Spleen (tissue), 11 donors: Measurements from ENCODE around the gene SMARCA2. TPM values are rescaled to one million over a fixed set of nuclear protein-coding genes. Genes with fewer than 3 reads are reported as not detected.

Experiments
- DNase-seq: peaks from one replicate; pipeline ENCODE4 v3.0.0-alpha.2; 2020
- H3K27ac ChIP-seq, 8 donors: fragments of 200-600 bp; sonication (generic) in 7 of 8; 1 replicate in 4 of 8; 2 replicates in 4 of 8; pipeline versions ENCODE4 v1.5.0 to v1.8.0; 2016 to 2021; ENCODE audit warnings: inconsistent platforms in 4 of 8, mild to moderate bottlenecking in 4 of 8, moderate library complexity in 1 of 8
- H3K27me3 ChIP-seq, 7 donors: fragments of 200-600 bp; sonication (generic) in 6 of 7; replicated peaks in 1 of 7; 1 replicate in 4 of 7; 2 replicates in 3 of 7; pipeline versions ENCODE4 v1.5.0 to v1.8.0; 2016 to 2021; ENCODE audit warnings: inconsistent platforms in 3 of 7, mild to moderate bottlenecking in 1 of 7
- H3K36me3 ChIP-seq, 6 donors: fragments of 200-600 bp; sonication (generic) in 5 of 6; 1 replicate in 4 of 6; 2 replicates in 2 of 6; pipeline versions ENCODE4 v1.5.0 to v1.8.0; 2016 to 2021; ENCODE audit warnings: inconsistent platforms in 2 of 6
- H3K4me1 ChIP-seq, 6 donors: fragments of 200-600 bp; sonication (generic) in 5 of 6; 1 replicate in 3 of 6; 2 replicates in 3 of 6; pipeline versions ENCODE4 v1.5.0 to v1.8.0; 2016 to 2021; ENCODE audit warnings: inconsistent platforms in 3 of 6
- H3K4me3 ChIP-seq, 8 donors: fragments of 200-600 bp; sonication (generic) in 7 of 8; 1 replicate in 4 of 8; 2 replicates in 4 of 8; pipeline versions ENCODE4 v1.5.0 to v1.8.0; 2016 to 2021; ENCODE audit warnings: inconsistent platforms in 4 of 8, mild to moderate bottlenecking in 4 of 8, moderate library complexity in 2 of 8
- H3K9me3 ChIP-seq, 8 donors: fragments of 200-600 bp; sonication (generic) in 7 of 8; 1 replicate in 4 of 8; 2 replicates in 4 of 8; pipeline versions ENCODE4 v1.5.0 to v1.8.0; 2016 to 2021; ENCODE audit warnings: inconsistent platforms in 4 of 8
- POLR2A ChIP-seq, 3 donors: fragments of 450-650 bp; IDR thresholded peaks; one replicate each; pipeline ENCODE4 v1.5.1; 2017; ENCODE audit warnings: antibody characterized with exemption in 3 of 3, mild to moderate bottlenecking in 1 of 3
- POLR2AphosphoS5 ChIP-seq, 3 donors: sonication (generic); formaldehyde crosslinking; IDR thresholded peaks; one replicate each; pipeline ENCODE4 v1.5.1; 2017; ENCODE audit warnings: antibody characterized with exemption in 3 of 3
- WGBS, 5 donors: extraction: QIAGEN DNeasy Blood & Tissue Kit in 3 of 5; methylation state at CpG; one replicate each; pipeline versions ENCODE4 v1.1.5 to v1.1.7; 2013 to 2018; 5-methylcytosine and 5-hydroxymethylcytosine counted together
- intact Hi-C: fragments of 100-400 bp; cut with DNase I; formaldehyde crosslinking; loops from one replicate; pipeline ENCODE4 v1.15.0; 2023; ENCODE audit warnings: low total_unique reads
- polyA plus RNA-seq, 3 donors: library from polyadenylated mRNA; stranded (reverse); fragments of 200-250 nt; gene quantifications; one replicate each; pipeline ENCODE4 v1.2.1, GENCODE V29; 2013
- total RNA-seq, 7 donors: library from RNA; depleted of rRNA in 3 of 7; stranded (reverse); fragments of >200 nt in 3 of 7; fragmentation: NEBNext Ultra II Directional in 4 of 7; extraction: Animal tissue kit (Norgen Biotek cat#: 25700) in 4 of 7; gene quantifications; one replicate each; pipeline versions ENCODE4 v1.1.0 to v1.2.1, GENCODE V29; 2016 to 2021
- TF ChIP-seq, protein P1 (sequence below), 11 experiments: fragments of 200-600 bp in 7 of 11; fragments of 450-650 bp in 4 of 11; sonication (generic) in 4 of 11; IDR thresholded peaks in 8 of 11; conservative IDR thresholded peaks in 3 of 11; 1 replicate in 7 of 11; 2 replicates in 4 of 11; pipeline versions ENCODE4 v1.4.0 to v1.8.0; 2016 to 2021; ENCODE audit warnings: antibody characterized with exemption in 11 of 11, inconsistent platforms in 4 of 11, mild to moderate bottlenecking in 1 of 11
- donor health status: healthy with polysubstance abuse.
- donor health status: DM: no; HTN: no; CAD: no; lungs with moderate emphysema.
- donor health status: DM: no; HTN: no; CAD: no.
- donor health status: Bipolar disorder and iron deficiency.
- donor health status: healthy.
- donor health status: DM: no; HTN: no; CAD: no.
- donor health status: DM: yes; HTN: yes; CAD: no.

SMARCA2 gene
- total and polyA plus RNA-seq, 10 donors: 41.9 to 252 (median 186) TPM

DNA sequence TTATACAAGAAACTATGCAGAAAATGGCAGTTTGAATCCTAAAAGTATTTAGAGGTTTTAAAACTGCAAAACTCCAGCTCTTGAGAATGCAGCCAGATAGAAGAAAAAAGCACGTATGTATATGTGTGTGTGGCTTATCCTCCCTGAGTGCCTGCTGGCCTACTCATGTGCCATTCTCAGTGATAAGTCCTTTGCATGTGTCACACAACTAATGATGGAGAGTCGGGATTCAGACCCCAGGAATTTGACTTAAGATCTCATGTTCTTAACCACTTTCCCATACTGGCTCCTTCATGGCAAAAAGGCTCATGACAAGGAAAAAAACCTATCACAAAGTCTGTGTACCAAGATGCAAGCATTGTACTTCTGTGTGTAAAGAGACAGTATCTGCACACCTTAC, 26.6 kb downstream of the SMARCA2 start:
- Histone ChIP-seq H3K4me1 (peaks cover 4 to 46% (median 18%) of the 10 kb centered on the region in 6 donors), H3K27me3 (no peaks in the 10 kb centered on the region), H3K9me3 (no peaks in the 10 kb centered on the region), H3K36me3 (peaks cover 0 to 99% (median 31%) of the 10 kb centered on the region in 6 donors), H3K27ac (no peak overlapping the region), H3K4me3 (no peak overlapping the region)
- intact Hi-C loops: no loop called here
- WGBS, 5 donors: 85 to 96% (median 88%) methylated on average over 2 of the region's 2 CpGs
- DNase-seq: no peak
- TF ChIP-seq, protein P1, sequence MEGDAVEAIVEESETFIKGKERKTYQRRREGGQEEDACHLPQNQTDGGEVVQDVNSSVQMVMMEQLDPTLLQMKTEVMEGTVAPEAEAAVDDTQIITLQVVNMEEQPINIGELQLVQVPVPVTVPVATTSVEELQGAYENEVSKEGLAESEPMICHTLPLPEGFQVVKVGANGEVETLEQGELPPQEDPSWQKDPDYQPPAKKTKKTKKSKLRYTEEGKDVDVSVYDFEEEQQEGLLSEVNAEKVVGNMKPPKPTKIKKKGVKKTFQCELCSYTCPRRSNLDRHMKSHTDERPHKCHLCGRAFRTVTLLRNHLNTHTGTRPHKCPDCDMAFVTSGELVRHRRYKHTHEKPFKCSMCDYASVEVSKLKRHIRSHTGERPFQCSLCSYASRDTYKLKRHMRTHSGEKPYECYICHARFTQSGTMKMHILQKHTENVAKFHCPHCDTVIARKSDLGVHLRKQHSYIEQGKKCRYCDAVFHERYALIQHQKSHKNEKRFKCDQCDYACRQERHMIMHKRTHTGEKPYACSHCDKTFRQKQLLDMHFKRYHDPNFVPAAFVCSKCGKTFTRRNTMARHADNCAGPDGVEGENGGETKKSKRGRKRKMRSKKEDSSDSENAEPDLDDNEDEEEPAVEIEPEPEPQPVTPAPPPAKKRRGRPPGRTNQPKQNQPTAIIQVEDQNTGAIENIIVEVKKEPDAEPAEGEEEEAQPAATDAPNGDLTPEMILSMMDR (IDR thresholded peaks at IDR 0.05 in 8 of 11, conservative IDR thresholded peaks at IDR 0.05 in 3 of 11): no peak
- TF ChIP-seq POLR2A (IDR thresholded peaks at IDR 0.05): no peak
- no peak for TF ChIP-seq POLR2AphosphoS5 (IDR thresholded peaks at IDR 0.05)

DNA sequence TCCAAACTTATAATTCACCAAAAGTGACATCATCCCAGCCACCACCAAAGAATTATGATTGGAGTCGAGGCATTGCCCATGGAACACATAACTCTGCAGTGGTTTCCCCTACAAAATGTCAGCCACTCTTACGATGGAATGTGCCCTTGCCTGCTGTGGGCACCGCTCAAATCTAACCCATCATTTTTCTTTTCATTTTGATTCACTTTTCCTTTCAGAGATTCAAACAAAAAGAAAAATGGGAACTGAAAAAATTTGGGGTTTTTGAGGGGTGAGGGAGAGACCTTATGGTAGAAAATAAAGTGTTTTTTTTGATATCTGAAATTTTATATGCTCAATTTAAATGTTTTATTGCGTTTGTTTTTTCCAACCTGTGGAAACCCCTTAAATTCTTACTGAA, 28.1 kb downstream of the SMARCA2 start:
- H3K27ac ChIP-seq: peak overlapping the region in 5 of 8 donors; percentile 4 to 74 (median 36)
- WGBS, 5 donors: 57 to 75% (median 68%) methylated on average over 4 of the region's 4 CpGs
- H3K4me1 ChIP-seq: peaks cover 4 to 42% (median 18%) of the 10 kb centered on the region in 6 donors
- intact Hi-C loops: no loop called here
- no peak for DNase-seq
- H3K27me3 ChIP-seq: no peaks in the 10 kb centered on the region
- peaks cover 0 to 98% (median 40%) of the 10 kb centered on the region in 6 donors for H3K36me3 ChIP-seq
- TF ChIP-seq POLR2A (IDR thresholded peaks at IDR 0.05) (no peak), POLR2AphosphoS5 (IDR thresholded peaks at IDR 0.05) (no peak)
- TF ChIP-seq, protein P1 (IDR thresholded peaks at IDR 0.05 in 8 of 11, conservative IDR thresholded peaks at IDR 0.05 in 3 of 11): no peak
- H3K9me3 ChIP-seq: no peaks in the 10 kb centered on the region
- no peak overlapping the region for H3K4me3 ChIP-seq

DNA sequence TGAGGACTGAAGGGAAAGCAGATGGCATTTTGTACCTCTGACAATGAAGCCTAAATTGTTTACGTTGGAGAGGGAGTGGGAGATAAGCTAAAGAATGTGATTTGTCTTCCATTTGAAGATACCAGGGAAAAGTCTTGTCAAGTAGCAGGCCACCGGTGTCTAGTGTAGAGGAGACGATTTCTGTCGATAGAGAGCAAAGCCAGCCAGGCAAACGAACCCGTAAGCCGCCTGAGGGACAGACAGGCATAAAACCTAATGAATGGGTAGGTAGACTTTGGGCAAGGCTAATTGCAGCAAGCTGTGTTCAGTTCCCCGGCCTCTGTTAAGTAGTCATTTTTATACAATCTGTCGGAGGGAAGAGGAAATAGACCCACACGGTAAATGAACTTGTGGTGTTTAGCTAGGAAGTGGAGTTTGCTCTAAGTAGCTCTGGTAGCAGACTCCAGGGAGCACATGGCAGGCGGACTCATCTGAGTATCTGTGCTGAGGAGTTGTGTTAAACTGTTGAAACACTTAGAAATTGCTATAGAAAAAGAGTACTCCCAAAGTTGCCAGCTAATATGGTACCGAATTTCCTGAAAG, 28.8 kb downstream of the SMARCA2 start:
- no peak for DNase-seq
- TF ChIP-seq, protein P1 (IDR thresholded peaks at IDR 0.05 in 8 of 11, conservative IDR thresholded peaks at IDR 0.05 in 3 of 11): no peak
- TF ChIP-seq POLR2AphosphoS5 (IDR thresholded peaks at IDR 0.05) (no peak), POLR2A (IDR thresholded peaks at IDR 0.05) (no peak)
- intact Hi-C loops: no loop called here

DNA sequence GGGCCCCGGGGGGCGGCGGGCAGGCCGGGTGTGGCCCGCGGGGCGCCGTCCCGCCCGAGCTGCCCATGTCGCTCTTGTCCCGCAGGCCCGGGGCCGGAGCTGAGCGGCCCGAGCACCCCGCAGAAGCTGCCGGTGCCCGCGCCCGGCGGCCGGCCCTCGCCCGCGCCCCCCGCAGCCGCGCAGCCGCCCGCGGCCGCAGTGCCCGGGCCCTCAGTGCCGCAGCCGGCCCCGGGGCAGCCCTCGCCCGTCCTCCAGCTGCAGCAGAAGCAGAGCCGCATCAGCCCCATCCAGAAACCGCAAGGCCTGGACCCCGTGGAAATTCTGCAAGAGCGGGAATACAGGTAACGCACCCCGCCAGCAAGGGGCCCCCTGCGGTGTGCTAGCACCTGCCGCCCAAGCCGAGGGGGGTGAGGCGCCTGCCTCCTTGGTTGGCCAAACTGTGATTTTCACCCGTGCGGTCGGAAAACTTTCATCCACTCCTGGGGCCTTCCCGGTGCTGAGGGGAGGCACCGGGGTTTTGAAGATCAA, 32.1 kb downstream of the SMARCA2 start:
- Histone ChIP-seq H3K36me3 (peaks cover 0 to 87% (median 17%) of the 10 kb centered on the region in 6 donors), H3K27ac (no peak overlapping the region), H3K9me3 (no peaks in the 10 kb centered on the region), H3K27me3 (no peaks in the 10 kb centered on the region), H3K4me3 (no peak overlapping the region), H3K4me1 (peaks cover 4 to 52% (median 17%) of the 10 kb centered on the region in 6 donors)
- WGBS, 5 donors: 90 to 98% (median 93%) methylated on average over 33 to 54 of the region's 54 CpGs
- intact Hi-C loops: no loop called here
- no peak for TF ChIP-seq POLR2A (IDR thresholded peaks at IDR 0.05)
- TF ChIP-seq, protein P1 (IDR thresholded peaks at IDR 0.05 in 8 of 11, conservative IDR thresholded peaks at IDR 0.05 in 3 of 11): no peak
- peak in 1 of 3 donors; percentile 31 for TF ChIP-seq POLR2AphosphoS5 (IDR thresholded peaks at IDR 0.05)
- DNase-seq: no peak

More for the DNA sequence above, 28.8 kb downstream of the SMARCA2 start:
- no peaks in the 10 kb centered on the region for H3K27me3 ChIP-seq
- WGBS, 5 donors: 62 to 75% (median 67%) methylated on average over 12 of the region's 12 CpGs
- H3K4me1 ChIP-seq: peaks cover 4 to 35% (median 18%) of the 10 kb centered on the region in 6 donors
- peak overlapping the region in 6 of 8 donors; percentile 18 to 74 (median 37) for H3K27ac ChIP-seq
- H3K4me3 ChIP-seq: peak overlapping the region in 1 of 8 donors; percentile 20
- H3K9me3 ChIP-seq: no peaks in the 10 kb centered on the region
- H3K36me3 ChIP-seq: peaks cover 0 to 98% (median 39%) of the 10 kb centered on the region in 6 donors
